ENCODE results near the gene ADAM12.

ADAM12 gene

GRCh38 chr10:126283307-126283706, 105.0 kb downstream of the ADAM12 start:
- Mint-ChIP-seq H3K4me1 (peaks cover 33% of the 10 kb centered on the region), H3K36me3 (ENCODE audit: low read depth) (no peaks in the 10 kb centered on the region), H3K27ac (no peak overlapping the region), H3K9me3 (no peaks in the 10 kb centered on the region), H3K27me3 (ENCODE audit: low read depth) (peaks cover 2% of the 10 kb centered on the region), H3K4me3 (no peak overlapping the region)
- TF ChIP-seq, protein P1, sequence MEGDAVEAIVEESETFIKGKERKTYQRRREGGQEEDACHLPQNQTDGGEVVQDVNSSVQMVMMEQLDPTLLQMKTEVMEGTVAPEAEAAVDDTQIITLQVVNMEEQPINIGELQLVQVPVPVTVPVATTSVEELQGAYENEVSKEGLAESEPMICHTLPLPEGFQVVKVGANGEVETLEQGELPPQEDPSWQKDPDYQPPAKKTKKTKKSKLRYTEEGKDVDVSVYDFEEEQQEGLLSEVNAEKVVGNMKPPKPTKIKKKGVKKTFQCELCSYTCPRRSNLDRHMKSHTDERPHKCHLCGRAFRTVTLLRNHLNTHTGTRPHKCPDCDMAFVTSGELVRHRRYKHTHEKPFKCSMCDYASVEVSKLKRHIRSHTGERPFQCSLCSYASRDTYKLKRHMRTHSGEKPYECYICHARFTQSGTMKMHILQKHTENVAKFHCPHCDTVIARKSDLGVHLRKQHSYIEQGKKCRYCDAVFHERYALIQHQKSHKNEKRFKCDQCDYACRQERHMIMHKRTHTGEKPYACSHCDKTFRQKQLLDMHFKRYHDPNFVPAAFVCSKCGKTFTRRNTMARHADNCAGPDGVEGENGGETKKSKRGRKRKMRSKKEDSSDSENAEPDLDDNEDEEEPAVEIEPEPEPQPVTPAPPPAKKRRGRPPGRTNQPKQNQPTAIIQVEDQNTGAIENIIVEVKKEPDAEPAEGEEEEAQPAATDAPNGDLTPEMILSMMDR (IDR thresholded peaks at IDR 0.05; ENCODE audit: unreplicated experiment in 3 of 3) = no peak

DNA sequence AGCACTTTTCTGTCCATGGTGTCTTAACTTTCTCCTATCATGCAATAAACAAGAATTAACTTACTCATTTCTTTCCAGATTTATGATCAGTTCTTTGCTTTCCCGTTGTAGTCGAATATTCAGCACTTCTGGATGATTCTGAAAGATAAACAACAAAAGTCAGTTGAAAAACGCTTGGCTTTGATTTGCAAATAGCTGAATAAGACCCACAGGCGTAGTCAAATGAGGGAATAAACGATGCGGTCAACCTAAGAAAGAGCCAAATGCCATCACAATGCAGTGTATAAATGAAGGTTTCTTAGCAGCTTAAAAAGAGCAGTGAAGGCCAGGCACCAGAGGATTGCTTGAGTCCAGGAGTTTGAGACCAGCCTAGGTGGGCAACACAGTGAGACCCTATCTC, 109.4 kb downstream of the ADAM12 start:
- TF ChIP-seq, protein P1 (IDR thresholded peaks at IDR 0.05; ENCODE audit: unreplicated experiment in 3 of 3) = no peak
- H3K4me3 Mint-ChIP-seq = no peak overlapping the region
- H3K27me3 Mint-ChIP-seq (ENCODE audit: low read depth) = no peaks in the 10 kb centered on the region
- no peaks in the 10 kb centered on the region for H3K9me3 Mint-ChIP-seq
- H3K27ac Mint-ChIP-seq = peak overlapping the region in 2 of 3 experiments; percentile 18 to 51
- no peaks in the 10 kb centered on the region for H3K36me3 Mint-ChIP-seq (ENCODE audit: low read depth)
- peaks cover 20% of the 10 kb centered on the region for H3K4me1 Mint-ChIP-seq

DNA sequence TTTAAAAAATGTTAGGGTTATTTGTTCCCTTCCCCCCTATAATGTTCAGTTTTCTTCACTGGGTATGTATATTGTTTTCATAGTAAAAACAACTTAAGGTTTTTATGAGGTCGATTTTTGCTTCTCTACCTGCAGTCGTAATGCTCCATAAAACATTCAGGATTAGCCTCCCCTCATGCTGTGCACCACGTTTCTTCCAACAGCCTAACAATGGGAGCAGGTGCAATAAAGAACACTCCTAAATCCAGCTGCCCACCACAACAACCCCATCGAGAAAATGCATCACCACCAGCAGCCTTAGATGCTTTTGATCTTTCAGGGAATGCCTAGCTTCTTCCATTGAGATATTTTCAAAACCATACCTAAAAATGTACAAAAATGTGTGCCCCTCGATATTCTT, 111.1 kb downstream of the ADAM12 start:
- TF ChIP-seq, protein P1 (IDR thresholded peaks at IDR 0.05; ENCODE audit: unreplicated experiment in 3 of 3) = no peak
- no peaks in the 10 kb centered on the region for H3K27me3 Mint-ChIP-seq (ENCODE audit: low read depth)
- H3K9me3 Mint-ChIP-seq = no peaks in the 10 kb centered on the region
- no peak overlapping the region for H3K27ac Mint-ChIP-seq
- no peak overlapping the region for H3K4me3 Mint-ChIP-seq
- H3K36me3 Mint-ChIP-seq (ENCODE audit: low read depth) = no peaks in the 10 kb centered on the region
- peaks cover 15% of the 10 kb centered on the region for H3K4me1 Mint-ChIP-seq

GRCh38 chr10:126272526-126272925, 115.8 kb downstream of the ADAM12 start:
- Mint-ChIP-seq H3K27ac (no peak overlapping the region), H3K27me3 (ENCODE audit: low read depth) (no peaks in the 10 kb centered on the region), H3K36me3 (ENCODE audit: low read depth) (no peaks in the 10 kb centered on the region), H3K4me3 (no peak overlapping the region), H3K9me3 (peaks cover 6% of the 10 kb centered on the region), H3K4me1 (peaks cover 4% of the 10 kb centered on the region)
- TF ChIP-seq, protein P1 (IDR thresholded peaks at IDR 0.05; ENCODE audit: unreplicated experiment in 3 of 3) = no peak

GRCh38 chr10:126270111-126270510, 118.2 kb downstream of the ADAM12 start:
- H3K4me3 Mint-ChIP-seq = no peak overlapping the region
- no peaks in the 10 kb centered on the region for H3K27me3 Mint-ChIP-seq (ENCODE audit: low read depth)
- no peak overlapping the region for H3K27ac Mint-ChIP-seq
- TF ChIP-seq, protein P1 (IDR thresholded peaks at IDR 0.05; ENCODE audit: unreplicated experiment in 3 of 3) = no peak
- H3K4me1 Mint-ChIP-seq = peaks cover under 1% of the 10 kb centered on the region
- peaks cover 26% of the 10 kb centered on the region for H3K9me3 Mint-ChIP-seq
- peaks cover 17% of the 10 kb centered on the region for H3K36me3 Mint-ChIP-seq (ENCODE audit: low read depth)

DNA sequence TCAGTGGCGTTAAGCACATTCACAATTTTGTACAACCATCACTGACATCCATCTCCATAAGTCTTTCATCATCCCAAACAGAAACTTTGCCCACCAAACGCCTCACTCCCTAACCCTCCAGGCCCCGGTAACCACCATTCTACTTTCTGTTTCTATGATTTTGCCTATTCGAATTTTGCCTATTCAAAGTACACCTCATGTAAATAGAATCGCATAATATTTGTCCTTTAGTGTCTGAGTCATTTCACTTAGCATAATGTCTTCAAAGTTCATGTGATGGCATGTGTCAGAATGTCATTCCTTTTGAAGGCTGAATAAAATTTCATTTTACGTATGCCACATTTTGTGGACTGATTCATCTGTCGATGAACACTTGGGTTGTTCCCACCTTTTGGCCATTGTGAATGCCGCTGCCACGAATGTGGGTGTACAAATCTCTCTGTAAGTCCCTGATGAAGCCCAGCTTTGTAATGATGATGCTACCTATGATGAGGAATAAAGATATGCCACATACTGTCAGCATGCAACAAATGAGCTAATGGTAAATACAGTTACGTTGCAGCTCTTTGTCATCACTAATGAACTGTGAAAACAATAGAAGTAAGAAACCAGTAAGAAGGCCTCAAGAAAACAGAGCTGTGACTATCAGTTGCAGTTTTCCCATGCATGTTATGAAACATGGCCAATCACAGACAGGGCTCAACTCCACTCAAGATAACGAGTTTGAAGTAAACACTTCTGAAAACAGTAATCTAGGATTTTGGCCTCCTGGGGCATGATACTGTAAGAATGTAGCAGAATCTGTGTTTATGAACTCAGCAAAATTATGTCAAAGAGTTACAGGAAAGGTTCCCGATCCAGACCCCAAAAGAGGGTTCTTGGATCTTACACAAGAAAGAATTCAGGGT, 120.0 kb downstream of the ADAM12 start:
- Mint-ChIP-seq H3K4me1 (peaks cover 14% of the 10 kb centered on the region), H3K27me3 (ENCODE audit: low read depth) (no peaks in the 10 kb centered on the region), H3K4me3 (no peak overlapping the region), H3K9me3 (peaks cover 29% of the 10 kb centered on the region), H3K36me3 (ENCODE audit: low read depth) (peaks cover 20% of the 10 kb centered on the region), H3K27ac (no peak overlapping the region)
- TF ChIP-seq, protein P1 (IDR thresholded peaks at IDR 0.05; ENCODE audit: unreplicated experiment in 3 of 3) = no peak

Data from nephron (organoid).